HFFc6 (cell line): ENCODE results near the gene CNR1. TPM values are rescaled to one million over a fixed set of nuclear protein-coding genes. Genes with fewer than 3 reads are reported as not detected.

Source experiments
- DNase-seq: peaks from one replicate; pipeline ENCODE4 v3.0.0-alpha.2; 2018
- H3K27ac Mint-ChIP-seq: 2 replicates; pipeline ENCODE4 v1.8.0; 2020; ENCODE audit warnings: mild to moderate bottlenecking, mixed read lengths
- H3K27me3 Mint-ChIP-seq: 2 replicates; pipeline ENCODE4 v1.8.0; 2021; ENCODE audit warnings: mild to moderate bottlenecking, moderate library complexity, mixed read lengths; ENCODE audit not compliant: insufficient read depth
- H3K36me3 Mint-ChIP-seq: 2 replicates; pipeline ENCODE4 v1.8.0; 2021; ENCODE audit warnings: low read depth, mixed read lengths
- H3K4me1 Mint-ChIP-seq: 2 replicates; pipeline ENCODE4 v1.8.0; 2020; ENCODE audit warnings: low read depth, mixed read lengths
- H3K4me3 Mint-ChIP-seq: 2 replicates; pipeline ENCODE4 v1.8.0; 2020; ENCODE audit warnings: mild to moderate bottlenecking, moderate library complexity, mixed read lengths
- H3K9me3 Mint-ChIP-seq: 2 replicates; pipeline ENCODE4 v1.8.0; 2020; ENCODE audit warnings: mild to moderate bottlenecking, mixed read lengths
- CTCF ChIP-seq: fragments of 200-600 bp; sonication (generic); IDR thresholded peaks from 2 replicates; pipeline ENCODE4 v1.5.0; 2021; ENCODE audit warnings: antibody characterized with exemption, mild to moderate bottlenecking
- total RNA-seq, 6 experiments: library from RNA; stranded (reverse); fragmentation: NEBNext Ultra II Directional; extraction: Animal tissue kit (Norgen Biotek cat#: 25700); gene quantifications; 2 replicates in 1 of 6; 3 replicates in 5 of 6; pipeline ENCODE4 v1.2.3, GENCODE V29; 2021

Gene CNR1
- total RNA-seq, 6 experiments from 2014 or later, result not detected

- Mint-ChIP-seq H3K27me3 (no peaks in the 10 kb centered on the region), H3K9me3 (peaks cover 8% of the 10 kb centered on the region), H3K4me1 (no peaks in the 10 kb centered on the region), H3K4me3 (no peak overlapping the region), H3K27ac (no peak overlapping the region), H3K36me3 (no peaks in the 10 kb centered on the region)
- no peak for TF ChIP-seq CTCF
- DNase-seq, result no peak
These were observed 17.3 kb upstream of the CNR1 start for GRCh38 chr6:88183471-88183870.

- Mint-ChIP-seq H3K9me3 (peaks cover 14% of the 10 kb centered on the region; the same call in 1 of the 2 replicates), H3K4me1 (no peaks in the 10 kb centered on the region), H3K36me3 (no peaks in the 10 kb centered on the region), H3K27ac (no peak overlapping the region), H3K27me3 (peaks cover 3% of the 10 kb centered on the region), H3K4me3 (no peak overlapping the region)
- no peak for DNase-seq
- TF ChIP-seq CTCF, result no peak
These were observed 13.5 kb upstream of the CNR1 start for GRCh38 chr6:88179692-88180091.

GRCh38 chr6:88177961-88178464 is 11.9 kb upstream of the CNR1 start:
- no peak for DNase-seq
- H3K9me3 Mint-ChIP-seq, result peaks cover 14% of the 10 kb centered on the region; the same call in 1 of the 2 replicates
- no peak overlapping the region for H3K4me3 Mint-ChIP-seq
- peaks cover 3% of the 10 kb centered on the region for H3K27me3 Mint-ChIP-seq
- no peaks in the 10 kb centered on the region for H3K36me3 Mint-ChIP-seq
- no peak for TF ChIP-seq CTCF
- H3K27ac Mint-ChIP-seq, result no peak overlapping the region
- no peaks in the 10 kb centered on the region for H3K4me1 Mint-ChIP-seq

GRCh38 chr6:88174906-88175305 is 8.8 kb upstream of the CNR1 start:
- no peak for DNase-seq
- Mint-ChIP-seq H3K4me1 (no peaks in the 10 kb centered on the region), H3K27me3 (peaks cover 6% of the 10 kb centered on the region), H3K4me3 (no peak overlapping the region), H3K36me3 (no peaks in the 10 kb centered on the region), H3K9me3 (peaks cover 6% of the 10 kb centered on the region; the same call in 1 of the 2 replicates), H3K27ac (no peak overlapping the region)
- no peak for TF ChIP-seq CTCF

GRCh38 chr6:88171312-88171711 is 5.2 kb upstream of the CNR1 start:
- no peak for DNase-seq
- peaks cover 7% of the 10 kb centered on the region; the same call in 1 of the 2 replicates for H3K36me3 Mint-ChIP-seq
- H3K27ac Mint-ChIP-seq, result no peak overlapping the region
- peaks cover 12% of the 10 kb centered on the region; the same call in 1 of the 2 replicates for H3K9me3 Mint-ChIP-seq
- peaks cover 16% of the 10 kb centered on the region; the same call in 1 of the 2 replicates for H3K27me3 Mint-ChIP-seq
- no peak for TF ChIP-seq CTCF
- no peak overlapping the region for H3K4me3 Mint-ChIP-seq
- H3K4me1 Mint-ChIP-seq, result no peaks in the 10 kb centered on the region

- no peak for DNase-seq
- Mint-ChIP-seq H3K27me3 (peaks cover 23% of the 10 kb centered on the region; the same call in 1 of the 2 replicates), H3K4me1 (peaks cover 5% of the 10 kb centered on the region; the same call in 1 of the 2 replicates), H3K4me3 (no peak overlapping the region), H3K27ac (no peak overlapping the region), H3K36me3 (peaks cover 7% of the 10 kb centered on the region; the same call in 1 of the 2 replicates), H3K9me3 (peaks cover 10% of the 10 kb centered on the region; the same call in 1 of the 2 replicates)
- no peak for TF ChIP-seq CTCF
These were observed 2.2 kb upstream of the CNR1 start for GRCh38 chr6:88168362-88168761.
